Lower leg skin (tissue), 4 donors: ENCODE measurements around the gene OSBPL5. TPM values are rescaled to one million over a fixed set of nuclear protein-coding genes. Genes with fewer than 3 reads are reported as not detected.

ENCODE experiments used
- DNase-seq, 2 donors: peaks; one replicate each; pipeline ENCODE4 v3.0.0-alpha.2; 2019; ENCODE audit warnings: low spot score in 2 of 2
- H3K4me3 ChIP-seq: fragments of 200-600 bp; sonication (generic); 2 replicates; pipeline ENCODE4 v1.5.1; 2017; ENCODE audit warnings: mild to moderate bottlenecking, low read depth; ENCODE audit not compliant: poor library complexity, severe bottlenecking
- POLR2A ChIP-seq, 2 donors: fragments of 450-650 bp; IDR thresholded peaks; one replicate each; pipeline ENCODE4 v1.6.1; 2016 to 2017; ENCODE audit warnings: antibody characterized with exemption in 2 of 2, mild to moderate bottlenecking in 1 of 2, moderate library complexity in 1 of 2
- WGBS, 2 donors: methylation state at CpG; one replicate each; pipeline ENCODE4 v1.1.5; 2018; 5-methylcytosine and 5-hydroxymethylcytosine counted together
- intact Hi-C: fragments of 100-400 bp; cut with DNase I; formaldehyde crosslinking; loops from one replicate; pipeline ENCODE4 v1.15.0; 2023; ENCODE audit warnings: low total_unique reads
- total RNA-seq, 4 donors: library from RNA; depleted of rRNA; stranded (reverse); fragments of >200 nt; gene quantifications; one replicate each; pipeline ENCODE4 v1.1.0, GENCODE V29; 2016
- TF ChIP-seq, protein P1 (sequence below), 3 donors: fragments of 450-650 bp; IDR thresholded peaks; one replicate each; pipeline ENCODE4 v1.5.1; 2016; ENCODE audit warnings: antibody characterized with exemption in 3 of 3, mild to moderate bottlenecking in 3 of 3, moderate library complexity in 2 of 3

The OSBPL5 gene
- total RNA-seq, 4 donors from 2014 or later: 39.0 to 77.4 (median 64.2) TPM

DNA sequence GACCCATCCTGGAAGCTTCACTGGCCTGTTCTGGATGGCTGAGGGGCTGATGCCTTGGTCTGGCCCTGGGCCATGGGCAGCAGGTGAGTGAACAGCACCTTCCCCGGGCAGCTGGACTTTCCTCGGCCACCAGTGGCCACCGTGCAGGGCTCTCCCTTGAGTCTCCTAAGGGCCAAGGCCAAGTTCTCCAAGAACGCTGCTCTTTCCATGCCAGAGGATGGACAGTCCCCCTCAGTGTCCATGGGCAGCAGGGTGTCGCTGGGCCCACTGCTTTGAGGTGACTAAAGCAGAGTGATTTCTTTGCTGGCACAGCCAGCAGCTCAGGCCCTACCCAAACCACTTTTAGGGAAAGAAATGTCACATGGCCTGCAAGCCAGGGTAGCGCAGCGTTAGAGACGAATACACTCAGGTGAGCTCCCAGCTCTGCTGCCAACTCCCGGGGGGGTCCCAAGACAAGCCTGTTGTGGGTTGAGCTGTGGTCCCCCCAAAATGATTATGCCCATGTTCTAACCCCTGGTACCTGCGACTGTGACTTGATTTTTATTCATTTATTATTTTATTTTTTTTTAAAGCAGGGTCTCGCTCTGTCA is 104.6 kb downstream of the OSBPL5 start:
- 90 to 97% methylated on average over 10 to 11 of the region's 11 CpGs for whole genome bisulfite sequencing, 2 donors
- TF ChIP-seq, protein P1, sequence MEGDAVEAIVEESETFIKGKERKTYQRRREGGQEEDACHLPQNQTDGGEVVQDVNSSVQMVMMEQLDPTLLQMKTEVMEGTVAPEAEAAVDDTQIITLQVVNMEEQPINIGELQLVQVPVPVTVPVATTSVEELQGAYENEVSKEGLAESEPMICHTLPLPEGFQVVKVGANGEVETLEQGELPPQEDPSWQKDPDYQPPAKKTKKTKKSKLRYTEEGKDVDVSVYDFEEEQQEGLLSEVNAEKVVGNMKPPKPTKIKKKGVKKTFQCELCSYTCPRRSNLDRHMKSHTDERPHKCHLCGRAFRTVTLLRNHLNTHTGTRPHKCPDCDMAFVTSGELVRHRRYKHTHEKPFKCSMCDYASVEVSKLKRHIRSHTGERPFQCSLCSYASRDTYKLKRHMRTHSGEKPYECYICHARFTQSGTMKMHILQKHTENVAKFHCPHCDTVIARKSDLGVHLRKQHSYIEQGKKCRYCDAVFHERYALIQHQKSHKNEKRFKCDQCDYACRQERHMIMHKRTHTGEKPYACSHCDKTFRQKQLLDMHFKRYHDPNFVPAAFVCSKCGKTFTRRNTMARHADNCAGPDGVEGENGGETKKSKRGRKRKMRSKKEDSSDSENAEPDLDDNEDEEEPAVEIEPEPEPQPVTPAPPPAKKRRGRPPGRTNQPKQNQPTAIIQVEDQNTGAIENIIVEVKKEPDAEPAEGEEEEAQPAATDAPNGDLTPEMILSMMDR (IDR thresholded peaks at IDR 0.05): no peak
- TF ChIP-seq POLR2A (IDR thresholded peaks at IDR 0.05): no peak
- DNase-seq: no peak
- intact Hi-C loops: no loop called here
- H3K4me3 ChIP-seq: no peak overlapping the region

DNA sequence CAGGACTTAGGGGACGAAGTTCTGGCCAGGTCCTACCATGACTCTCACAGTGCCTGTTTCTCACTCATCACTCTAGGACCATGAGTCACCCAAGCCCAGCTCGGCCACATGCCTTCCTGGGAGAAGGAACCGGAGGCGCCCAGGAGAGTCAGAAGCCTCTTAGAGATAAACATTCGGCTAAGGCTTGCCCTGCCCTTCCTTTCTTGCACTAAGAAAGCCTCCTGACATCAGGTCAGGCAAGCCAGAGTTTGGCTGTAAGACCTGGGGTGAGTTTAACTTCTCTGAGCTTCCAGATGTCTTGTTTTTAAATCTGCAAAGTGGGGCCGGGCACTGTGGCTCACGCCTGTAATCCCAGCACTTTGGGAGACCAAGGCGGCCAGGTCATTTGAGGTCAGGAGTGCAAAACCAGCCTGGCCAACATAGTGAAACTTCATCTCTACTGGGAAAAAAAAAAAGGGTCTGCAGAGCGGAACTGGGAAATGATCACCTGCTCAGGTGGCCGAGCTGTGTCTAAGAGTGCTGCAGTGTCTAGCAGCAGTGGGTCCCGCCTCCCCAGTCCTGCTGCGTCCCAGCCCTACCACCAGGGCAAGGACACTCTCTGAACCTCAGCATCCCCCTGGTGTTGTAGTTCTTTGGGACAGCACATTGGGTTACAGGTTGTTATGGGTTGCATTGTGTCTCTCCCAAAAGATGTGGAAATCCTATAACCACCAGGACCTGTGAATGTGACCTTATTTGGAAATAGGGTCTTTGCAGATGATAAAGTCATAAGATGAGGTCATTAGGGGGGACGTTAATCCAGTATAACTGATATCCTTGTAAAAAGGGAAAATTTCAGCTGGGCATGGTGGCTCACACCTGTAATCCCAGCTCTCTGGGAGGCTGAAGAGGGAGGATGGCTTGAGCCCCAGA is 106.1 kb downstream of the OSBPL5 start:
- no peak overlapping the region for H3K4me3 ChIP-seq
- TF ChIP-seq POLR2A (IDR thresholded peaks at IDR 0.05): no peak
- TF ChIP-seq, protein P1 (IDR thresholded peaks at IDR 0.05): no peak
- intact Hi-C loops: no loop called here
- DNase-seq: no peak
- 74 to 82% methylated on average over 13 of the region's 13 CpGs for WGBS, 2 donors

DNA sequence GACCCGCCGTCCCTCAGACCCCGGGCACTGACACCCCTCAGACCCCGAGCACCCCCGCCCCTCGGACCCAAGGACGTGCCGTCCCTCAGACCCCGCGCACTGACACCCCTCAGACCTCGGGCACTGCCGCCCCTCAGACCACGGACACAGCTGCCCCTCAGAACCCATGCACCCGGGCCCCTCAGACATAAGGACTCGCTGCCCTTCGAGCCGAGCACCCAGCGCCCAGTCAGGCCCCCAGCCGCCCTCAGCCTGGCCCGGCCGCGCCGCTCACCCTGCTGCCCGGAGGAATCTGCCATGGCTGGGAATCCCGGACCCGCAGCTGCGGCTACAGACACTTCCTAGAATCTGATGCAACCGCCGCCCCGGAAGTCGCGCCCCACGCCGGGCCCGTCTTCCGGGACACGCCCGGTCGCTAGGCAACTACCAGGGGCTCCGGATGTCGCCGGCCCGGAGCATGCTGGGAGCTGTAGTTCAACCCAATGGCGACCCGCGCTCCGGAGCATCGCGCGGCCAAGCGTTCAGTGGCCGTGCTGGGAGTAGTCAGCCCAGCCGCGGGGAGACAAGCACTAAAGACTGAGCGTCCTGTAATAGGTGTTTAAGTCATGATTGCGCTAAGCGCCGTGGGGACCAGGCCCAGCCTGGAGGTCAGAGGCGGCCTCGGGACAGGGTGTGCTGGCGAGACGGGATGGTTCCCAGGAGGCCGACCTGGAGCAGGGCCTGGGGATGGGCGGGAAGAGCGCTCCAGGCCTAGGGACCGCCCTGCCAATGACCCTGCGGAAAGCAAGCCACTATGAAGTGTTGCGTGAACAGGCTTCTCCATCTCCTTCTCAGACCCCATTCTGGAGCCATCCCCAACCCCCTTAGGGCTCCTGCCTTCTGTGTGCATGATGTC is 107.8 kb downstream of the OSBPL5 start, which contains the start of gene CARS1:
Gene CARS1, minus strand, starts transcription at position 355 of the 895 bp plus-strand sequence. Its CDS starts 56 bp downstream, at position 299.
- intact Hi-C loops: no loop called here
- WGBS, 2 donors: 4 to 6% methylated on average over 41 to 43 of the region's 68 CpGs
- TF ChIP-seq POLR2A (IDR thresholded peaks at IDR 0.05): no peak
- TF ChIP-seq, protein P1 (IDR thresholded peaks at IDR 0.05): no peak
- H3K4me3 ChIP-seq: peak within 1 kb of the TSS; percentile 83
- DNase-seq: peak; percentile 94 to 99

DNA sequence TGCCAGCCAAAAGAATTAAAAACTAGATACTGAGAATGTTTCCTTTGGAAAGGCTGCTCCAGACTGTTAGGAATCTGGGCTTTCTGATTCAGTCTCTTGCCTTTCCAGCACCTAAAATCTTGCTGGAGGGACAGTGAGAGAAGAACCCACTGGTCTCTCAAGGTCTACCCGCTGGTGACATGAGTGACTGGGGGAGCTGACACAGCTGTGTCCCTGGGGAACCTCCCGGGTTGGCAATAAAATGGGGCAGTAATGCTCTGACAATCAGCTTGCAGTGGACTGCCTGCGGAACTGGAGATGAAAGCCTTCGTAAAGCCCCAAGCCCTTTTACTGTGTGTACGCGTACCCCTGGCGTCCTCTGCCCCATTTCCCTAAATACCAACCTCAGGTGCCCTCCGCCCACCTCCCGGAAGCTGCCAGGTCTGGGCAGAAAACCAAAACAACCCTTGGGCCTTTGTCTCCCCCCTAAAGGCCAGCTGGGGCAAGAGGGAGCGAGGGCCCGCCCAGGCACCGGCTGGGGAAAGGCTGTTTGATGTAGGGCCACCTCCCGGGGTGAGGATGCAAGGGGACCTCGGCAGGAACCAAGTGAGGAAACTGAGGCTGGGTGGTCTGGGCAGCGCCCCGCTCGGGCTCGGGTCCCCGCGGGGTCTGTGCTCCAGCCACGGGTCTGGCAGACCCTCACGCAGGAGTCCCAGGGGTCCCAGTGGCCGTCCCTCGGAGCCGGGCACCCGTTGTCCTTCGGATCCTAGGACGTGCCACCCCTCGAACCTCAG is 108.6 kb downstream of the OSBPL5 start:
- TF ChIP-seq, protein P1 (IDR thresholded peaks at IDR 0.05): no peak
- TF ChIP-seq POLR2A (IDR thresholded peaks at IDR 0.05): no peak
- H3K4me3 ChIP-seq: peak overlapping the region; percentile 83
- whole genome bisulfite sequencing, 2 donors: 4 to 5% methylated on average over 16 to 24 of the region's 29 CpGs
- no peak for DNase-seq
- intact Hi-C loops: no loop called here

DNA sequence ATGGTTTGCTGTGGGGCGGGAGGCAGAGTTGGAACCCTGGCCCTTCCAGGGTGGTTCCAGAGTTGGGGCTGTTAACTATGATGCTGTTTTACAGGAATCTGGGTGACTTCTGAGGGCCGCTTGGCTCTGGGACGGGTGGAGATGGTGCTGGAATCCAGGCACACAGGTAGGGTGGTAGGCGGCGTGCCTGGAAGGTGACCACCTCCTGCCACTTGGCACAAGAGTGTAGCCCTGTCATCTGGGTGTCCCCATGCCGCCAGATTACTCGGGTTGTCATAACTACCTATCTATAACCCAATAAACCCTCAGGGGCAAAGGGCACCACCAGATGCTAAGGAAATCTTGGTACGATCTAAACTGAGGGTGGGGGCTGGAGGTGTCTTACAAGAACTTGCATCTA is 109.2 kb downstream of the OSBPL5 start:
- WGBS, 2 donors: 74 to 75% methylated on average over 8 of the region's 8 CpGs
- DNase-seq: no peak
- intact Hi-C loops: no loop called here
- no peak overlapping the region for H3K4me3 ChIP-seq
- TF ChIP-seq, protein P1 (IDR thresholded peaks at IDR 0.05): no peak
- no peak for TF ChIP-seq POLR2A (IDR thresholded peaks at IDR 0.05)
